ENCODE results near the gene GIPC1.
"Not testable (repeated sequence)": the region's sequence is repeated elsewhere in the genome, so short reads cannot be mapped to it uniquely, and the experiment has no call there.

The GIPC1 gene

DNA sequence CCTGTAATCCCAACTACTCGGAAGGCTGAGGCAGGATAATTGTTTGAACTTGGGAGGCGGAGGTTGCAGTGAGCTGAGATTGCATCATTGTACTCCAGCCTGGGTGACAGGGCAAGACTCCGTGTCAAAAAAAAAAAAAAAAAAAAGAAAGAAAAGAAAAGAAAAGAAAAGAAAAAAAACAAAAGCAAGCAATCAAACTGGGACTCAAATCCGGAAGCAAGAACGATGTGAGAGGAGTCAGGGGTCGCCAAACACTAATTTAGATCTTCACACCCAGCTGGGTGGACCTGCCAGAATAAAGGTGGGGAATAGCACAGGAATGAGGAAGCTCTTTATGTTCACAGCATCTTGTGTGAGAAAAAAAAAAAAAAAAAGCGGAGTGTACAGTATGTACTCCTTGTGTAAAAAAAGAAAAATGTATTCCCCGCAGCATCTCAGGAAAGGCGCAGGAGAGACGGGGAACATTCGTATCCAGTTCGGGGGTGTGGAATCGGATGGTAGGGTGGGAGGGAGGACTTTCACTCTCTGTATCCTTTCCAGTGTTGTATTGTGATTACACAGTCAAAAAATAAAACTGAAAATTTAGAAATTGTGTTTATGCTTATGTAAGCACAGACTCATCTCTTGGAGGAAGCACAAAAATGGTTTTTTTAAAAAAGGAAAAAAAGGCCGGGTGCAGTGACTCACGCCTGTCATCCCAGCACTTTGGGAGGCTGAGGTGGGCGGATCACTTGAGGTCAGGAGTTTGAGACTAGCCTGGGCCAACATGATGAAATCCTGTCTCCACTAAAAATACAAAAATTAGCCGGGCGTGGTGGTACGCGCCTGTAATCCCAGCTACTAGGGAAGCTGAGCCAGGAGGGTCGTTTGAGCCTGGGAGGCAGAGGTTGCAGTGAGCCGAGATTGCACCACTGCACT, 14.6 kb upstream of the GIPC1 start:
- DNase-seq (ENCODE audit: low spot score), result no peak
- TF ChIP-seq, protein P1, sequence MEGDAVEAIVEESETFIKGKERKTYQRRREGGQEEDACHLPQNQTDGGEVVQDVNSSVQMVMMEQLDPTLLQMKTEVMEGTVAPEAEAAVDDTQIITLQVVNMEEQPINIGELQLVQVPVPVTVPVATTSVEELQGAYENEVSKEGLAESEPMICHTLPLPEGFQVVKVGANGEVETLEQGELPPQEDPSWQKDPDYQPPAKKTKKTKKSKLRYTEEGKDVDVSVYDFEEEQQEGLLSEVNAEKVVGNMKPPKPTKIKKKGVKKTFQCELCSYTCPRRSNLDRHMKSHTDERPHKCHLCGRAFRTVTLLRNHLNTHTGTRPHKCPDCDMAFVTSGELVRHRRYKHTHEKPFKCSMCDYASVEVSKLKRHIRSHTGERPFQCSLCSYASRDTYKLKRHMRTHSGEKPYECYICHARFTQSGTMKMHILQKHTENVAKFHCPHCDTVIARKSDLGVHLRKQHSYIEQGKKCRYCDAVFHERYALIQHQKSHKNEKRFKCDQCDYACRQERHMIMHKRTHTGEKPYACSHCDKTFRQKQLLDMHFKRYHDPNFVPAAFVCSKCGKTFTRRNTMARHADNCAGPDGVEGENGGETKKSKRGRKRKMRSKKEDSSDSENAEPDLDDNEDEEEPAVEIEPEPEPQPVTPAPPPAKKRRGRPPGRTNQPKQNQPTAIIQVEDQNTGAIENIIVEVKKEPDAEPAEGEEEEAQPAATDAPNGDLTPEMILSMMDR (IDR thresholded peaks at IDR 0.05; ENCODE audit: extremely low read depth, missing control alignments), result no peak

DNA sequence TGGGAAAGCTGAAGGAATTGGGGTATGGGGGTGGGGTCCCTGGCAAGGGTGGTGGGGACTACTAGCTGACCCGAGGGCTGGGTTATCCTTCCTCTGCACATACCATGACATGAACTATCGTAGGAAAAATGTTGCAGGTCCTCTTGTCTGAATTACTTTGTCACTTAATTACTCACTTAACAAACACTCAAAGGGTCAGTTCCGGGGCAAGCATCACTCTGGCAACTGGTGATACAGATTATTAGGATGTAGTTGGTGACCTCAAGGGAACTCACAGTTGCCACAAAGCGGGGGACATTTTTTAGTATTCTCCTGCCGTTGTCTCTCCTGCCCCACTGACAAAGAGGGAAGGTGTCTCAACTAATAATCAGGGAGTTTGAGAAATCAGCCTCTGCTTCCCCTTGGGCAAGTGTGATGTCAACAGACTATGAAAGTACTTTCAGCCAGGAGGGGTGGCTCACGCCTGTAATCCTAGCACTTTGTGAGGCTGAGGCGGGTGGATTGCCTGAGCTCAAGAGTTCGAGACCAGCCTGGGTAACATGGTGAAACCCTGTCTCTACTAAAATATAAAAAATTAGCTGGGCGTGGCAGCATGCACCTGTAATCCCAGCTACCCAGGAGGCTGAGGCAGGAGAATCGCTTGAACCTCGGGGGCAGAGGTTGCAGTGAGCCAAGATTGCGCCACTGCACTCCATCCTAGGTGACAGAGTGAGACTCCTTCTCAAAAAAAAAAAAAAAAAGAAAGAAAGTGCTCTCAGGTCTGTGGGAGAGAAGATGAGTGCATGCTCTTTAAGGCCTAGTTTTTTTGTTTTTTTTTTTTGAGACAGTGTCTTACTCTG, 12.0 kb upstream of the GIPC1 start:
- DNase-seq (ENCODE audit: low spot score), result no peak
- TF ChIP-seq, protein P1 (IDR thresholded peaks at IDR 0.05; ENCODE audit: extremely low read depth, missing control alignments), result no peak

DNA sequence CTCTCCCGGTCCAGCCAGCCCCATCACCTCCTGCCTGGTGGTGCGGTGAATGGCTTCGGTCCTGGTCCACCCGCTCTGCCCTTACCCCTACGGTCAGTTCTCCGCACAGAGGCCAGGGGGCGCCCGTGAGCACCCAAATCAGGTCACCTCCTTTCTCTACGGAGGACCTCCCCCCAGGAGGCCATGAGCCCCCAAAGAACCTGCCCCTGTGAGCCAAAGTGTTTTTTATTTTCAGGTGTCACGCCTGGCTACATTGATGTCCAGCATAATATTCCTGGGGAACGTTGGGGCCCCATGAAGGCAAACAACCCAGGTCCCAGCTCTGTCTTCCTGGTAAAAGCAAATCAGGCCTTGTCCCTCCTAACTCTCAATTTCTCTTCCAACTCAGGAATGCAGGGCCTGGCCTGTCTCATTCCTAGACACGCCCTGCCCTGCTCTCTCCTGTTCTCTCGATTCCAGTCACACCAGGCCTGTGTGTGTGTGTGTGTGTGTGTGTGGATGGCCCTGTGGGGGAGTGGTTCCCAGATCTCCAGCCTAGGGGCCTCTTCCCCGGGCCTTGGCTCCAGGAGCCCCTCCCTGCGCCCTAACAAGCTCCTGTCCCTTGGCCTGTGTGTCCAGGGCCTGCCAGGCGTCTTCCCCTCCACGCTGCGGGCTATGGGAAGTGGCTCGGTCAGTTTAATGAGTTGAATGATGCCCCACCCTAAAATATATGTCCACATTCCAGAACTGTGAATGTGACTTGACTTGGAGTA, 9.7 kb upstream of the GIPC1 start:
- TF ChIP-seq, protein P1 (IDR thresholded peaks at IDR 0.05; ENCODE audit: extremely low read depth, missing control alignments), result peak; percentile 57
- DNase-seq (ENCODE audit: low spot score), result peak; percentile 85

DNA sequence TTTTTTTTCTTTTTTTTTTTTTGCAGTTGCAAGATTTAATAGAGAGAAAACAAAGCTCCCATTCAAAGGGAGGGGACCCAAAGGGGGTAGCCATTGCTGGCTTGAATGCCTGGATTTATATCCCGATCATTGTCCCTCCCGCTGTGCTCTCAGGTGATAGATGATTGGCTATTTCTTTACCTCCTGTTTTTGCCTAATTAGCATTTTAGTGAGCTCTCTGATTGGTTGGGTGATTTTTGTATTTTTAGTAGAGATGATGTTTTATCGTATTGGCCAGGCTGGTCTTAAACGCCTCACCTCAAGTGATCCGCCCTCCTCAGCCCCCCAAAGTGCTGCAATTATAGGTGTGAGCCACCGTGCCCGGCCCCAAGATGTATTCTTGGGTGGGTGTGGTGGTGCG, 8.6 kb upstream of the GIPC1 start:
- not testable (repeated sequence) for DNase-seq (ENCODE audit: low spot score)

DNA sequence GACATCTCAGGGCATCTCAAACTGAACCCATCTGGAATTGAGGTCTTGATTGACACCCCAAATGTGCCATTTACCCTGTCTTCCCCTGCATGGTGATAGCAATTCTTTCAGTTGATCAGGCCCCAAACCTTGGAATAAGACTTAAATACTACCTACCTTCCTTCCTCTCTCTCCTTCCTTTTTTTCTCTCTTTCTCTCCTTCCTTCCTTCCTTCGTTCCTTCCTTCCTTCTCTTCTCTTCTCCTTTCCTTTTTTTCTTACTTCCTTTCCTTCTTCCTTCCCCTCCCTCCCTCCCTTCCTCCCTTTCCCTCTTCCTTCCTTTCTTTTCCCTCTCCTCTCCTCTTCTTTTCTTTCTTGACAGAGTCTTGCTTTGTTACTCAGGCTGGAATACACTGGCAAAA, 7.4 kb upstream of the GIPC1 start:
- DNase-seq (ENCODE audit: low spot score), result no peak
- TF ChIP-seq, protein P1 (IDR thresholded peaks at IDR 0.05; ENCODE audit: extremely low read depth, missing control alignments), result no peak

DNA sequence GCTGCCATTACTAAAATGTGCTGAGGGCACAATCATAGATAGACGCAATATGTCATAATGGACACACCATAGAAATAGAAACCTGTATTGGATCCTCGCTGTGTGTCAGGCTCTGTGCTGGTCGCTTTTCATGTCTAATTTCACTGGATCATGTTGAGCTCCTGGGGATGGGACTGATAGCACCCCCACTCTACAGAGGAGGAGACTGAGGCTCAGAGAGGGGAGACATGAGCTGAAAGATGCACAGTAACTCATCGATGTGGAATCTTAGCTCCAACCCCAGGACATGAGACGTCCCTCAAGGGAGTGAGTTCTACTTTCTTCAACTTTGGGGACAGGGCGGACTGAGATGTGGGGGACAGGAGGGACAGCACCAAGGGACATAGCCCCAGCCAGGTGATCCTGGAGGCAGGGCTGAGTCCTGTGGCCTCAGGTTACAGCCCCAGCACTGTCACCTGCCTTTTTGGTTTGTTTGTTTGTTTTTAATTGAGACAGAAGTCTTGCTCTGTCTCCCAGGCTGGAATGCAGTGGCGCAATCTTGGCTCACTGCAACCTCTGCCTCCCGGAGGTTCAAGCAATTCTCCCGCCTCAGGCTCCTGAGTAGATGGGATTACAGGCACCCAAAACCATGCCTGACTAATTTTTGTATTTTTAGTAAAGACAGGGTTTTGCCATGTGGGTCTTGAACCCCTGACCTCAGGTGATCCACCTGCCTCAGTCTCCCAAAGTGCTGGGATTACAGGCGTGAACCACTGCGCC, 6.6 kb upstream of the GIPC1 start:
- TF ChIP-seq, protein P1 (IDR thresholded peaks at IDR 0.05; ENCODE audit: extremely low read depth, missing control alignments), result no peak
- no peak for DNase-seq (ENCODE audit: low spot score)

Measured in GM20000 (cell line).